ENCODE data around the gene MYH7B. TPM values are rescaled to one million over a fixed set of nuclear protein-coding genes. Genes with fewer than 3 reads are reported as not detected.

MYH7B gene
- total and polyA plus RNA-seq, 2 donors (not counting 3 experiments of a cell fraction or from before 2014, with no cell fraction given): 0.03 TPM; not detected in 1

DNA sequence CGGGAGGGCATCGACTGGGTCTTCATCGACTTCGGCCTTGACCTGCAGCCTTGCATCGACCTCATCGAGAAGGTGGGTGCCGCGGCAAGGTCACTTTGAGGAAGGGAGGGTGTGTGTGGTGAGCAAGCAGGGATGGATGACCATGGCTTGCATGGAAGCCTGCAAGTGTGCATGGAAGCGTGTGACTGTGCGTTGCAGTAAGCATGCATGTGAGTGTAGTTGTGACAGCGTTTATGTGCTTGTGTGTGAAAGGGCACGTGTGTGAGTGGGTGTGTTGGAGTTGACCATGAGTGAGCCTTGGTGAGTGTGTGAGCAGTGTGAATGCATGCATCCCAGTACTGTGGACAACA is 32.5 kb downstream of the MYH7B start:
- Histone ChIP-seq H3K27ac (ENCODE audit: insufficient read depth, low read depth, low read length) (no peak overlapping the region), H2AFZ (ENCODE audit: low read depth, low read length) (no peak overlapping the region), H3K27me3 (ENCODE audit: control insufficient read depth in 2 of 2, insufficient read depth in 2 of 2, low read length in 2 of 2) (peaks cover 5% of the 10 kb centered on the region in 2 experiments), H3K9me3 (replicated peaks; ENCODE audit: control insufficient read depth, insufficient read depth, low read length) (no peaks in the 10 kb centered on the region), H3K36me3 (ENCODE audit: control insufficient read depth in 2 of 2, extremely low read depth in 1 of 2, insufficient read depth in 2 of 2, low read length in 2 of 2) (no peaks in the 10 kb centered on the region), H3K79me2 (ENCODE audit: control insufficient read depth, insufficient read depth, low read length) (no peaks in the 10 kb centered on the region), H3K9me1 (replicated peaks; ENCODE audit: control insufficient read depth, extremely low read depth, insufficient read depth, low read length) (no peaks in the 10 kb centered on the region), H3K9ac (replicated peaks; ENCODE audit: extremely low read depth, insufficient read depth, low read length) (no peak overlapping the region), H3K4me2 (ENCODE audit: insufficient read depth, low read length) (no peak overlapping the region), H3K4me3 (replicated peaks in 1 of 3; ENCODE audit: insufficient read depth in 1 of 3, low read depth in 1 of 3, low read length in 3 of 3) (no peak overlapping the region), H3K4me1 (ENCODE audit: control insufficient read depth, extremely low read depth, insufficient read depth, low read length) (no peaks in the 10 kb centered on the region), H4K20me1 (replicated peaks; ENCODE audit: control insufficient read depth, extremely low read depth, insufficient read depth, low read length) (no peaks in the 10 kb centered on the region)
- ChIA-PET POLR2A (no interaction called here), CTCF (interaction anchor here (1.2 to 5.7 kb wide), 2 partner anchors 17 to 113 kb away, joined by 3 to 71 read pairs; partner anchors contain the start of genes ACSS2 and GGT7)
- DNase-seq (ENCODE audit: low read depth, low spot score): no peak
- TF ChIP-seq POLR2A (IDR thresholded peaks at IDR 0.05; ENCODE audit: low read depth, low read length) (no peak), MYC (IDR thresholded peaks at IDR 0.05; ENCODE audit: low read depth, low read length) (no peak), POLR2AphosphoS5 (IDR thresholded peaks at IDR 0.05; ENCODE audit: insufficient read depth, low read depth, low read length) (no peak), EZH2 (IDR thresholded peaks at IDR 0.05; ENCODE audit: borderline replicate concordance, low read depth, low read length, severe bottlenecking) (no peak), JUN (IDR thresholded peaks at IDR 0.05; ENCODE audit: borderline replicate concordance, insufficient read depth, insufficient read length, low read depth) (no peak), FOS (IDR thresholded peaks at IDR 0.05; ENCODE audit: borderline replicate concordance, insufficient read depth, low read length) (no peak), GATA2 (IDR thresholded peaks at IDR 0.05; ENCODE audit: insufficient read depth, insufficient read length, low read depth, low read length) (no peak)
- TF ChIP-seq, protein P1, sequence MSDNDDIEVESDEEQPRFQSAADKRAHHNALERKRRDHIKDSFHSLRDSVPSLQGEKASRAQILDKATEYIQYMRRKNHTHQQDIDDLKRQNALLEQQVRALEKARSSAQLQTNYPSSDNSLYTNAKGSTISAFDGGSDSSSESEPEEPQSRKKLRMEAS (IDR thresholded peaks at IDR 0.05; ENCODE audit: insufficient read depth, insufficient read length): no peak
- TF ChIP-seq, protein P2, sequence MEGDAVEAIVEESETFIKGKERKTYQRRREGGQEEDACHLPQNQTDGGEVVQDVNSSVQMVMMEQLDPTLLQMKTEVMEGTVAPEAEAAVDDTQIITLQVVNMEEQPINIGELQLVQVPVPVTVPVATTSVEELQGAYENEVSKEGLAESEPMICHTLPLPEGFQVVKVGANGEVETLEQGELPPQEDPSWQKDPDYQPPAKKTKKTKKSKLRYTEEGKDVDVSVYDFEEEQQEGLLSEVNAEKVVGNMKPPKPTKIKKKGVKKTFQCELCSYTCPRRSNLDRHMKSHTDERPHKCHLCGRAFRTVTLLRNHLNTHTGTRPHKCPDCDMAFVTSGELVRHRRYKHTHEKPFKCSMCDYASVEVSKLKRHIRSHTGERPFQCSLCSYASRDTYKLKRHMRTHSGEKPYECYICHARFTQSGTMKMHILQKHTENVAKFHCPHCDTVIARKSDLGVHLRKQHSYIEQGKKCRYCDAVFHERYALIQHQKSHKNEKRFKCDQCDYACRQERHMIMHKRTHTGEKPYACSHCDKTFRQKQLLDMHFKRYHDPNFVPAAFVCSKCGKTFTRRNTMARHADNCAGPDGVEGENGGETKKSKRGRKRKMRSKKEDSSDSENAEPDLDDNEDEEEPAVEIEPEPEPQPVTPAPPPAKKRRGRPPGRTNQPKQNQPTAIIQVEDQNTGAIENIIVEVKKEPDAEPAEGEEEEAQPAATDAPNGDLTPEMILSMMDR (IDR thresholded peaks at IDR 0.05; ENCODE audit: extremely low read depth in 1 of 2, insufficient read depth in 1 of 2, low read depth in 1 of 2, low read length in 2 of 2): no peak
- intact Hi-C loops (cut with micrococcal nuclease): no loop called here
- FAIRE-seq: no peak
- BruUV-seq (replicated peaks): no TSS peak
- dilution Hi-C loops (cut with MboI; ENCODE audit: extremely low pct_ligation_motif_present, low sequenced_read_pairs): no loop called here
